HepG2 (cell line): Measurements from ENCODE around the gene RUNX2.

ENCODE experiments used
- CAMTA2 ChIP-seq: sonication (generic); formaldehyde crosslinking; IDR thresholded peaks from 2 replicates; pipeline ENCODE4 v1.4.0; 2020; ENCODE audit warnings: mild to moderate bottlenecking, missing genetic modification reagents, borderline replicate concordance
- CEBPB ChIP-seq: IDR thresholded peaks from 2 replicates; pipeline ENCODE4 v1.6.1; 2011; ENCODE audit warnings: low read depth, low read length, improper control_type of control experiment, borderline replicate concordance
- FOXM1 ChIP-seq: sonication (generic); formaldehyde crosslinking; IDR thresholded peaks from 2 replicates; pipeline ENCODE4 v1.5.0; 2020; ENCODE audit warnings: missing genetic modification reagents
- HIVEP1 ChIP-seq: sonication (generic); formaldehyde crosslinking; IDR thresholded peaks from 2 replicates; pipeline ENCODE4 v1.4.0; 2020; ENCODE audit warnings: mild to moderate bottlenecking, missing genetic modification reagents
- JUN ChIP-seq: sonication (generic); formaldehyde crosslinking; IDR thresholded peaks from 2 replicates; pipeline ENCODE4 v1.4.0; 2020; ENCODE audit warnings: mild to moderate bottlenecking, missing genetic modification reagents
- MTF1 ChIP-seq: sonication (generic); formaldehyde crosslinking; IDR thresholded peaks from 2 replicates; pipeline ENCODE4 v1.5.0; 2020; ENCODE audit warnings: missing genetic modification reagents
- ZSCAN20 ChIP-seq: sonication (generic); formaldehyde crosslinking; IDR thresholded peaks from 2 replicates; pipeline ENCODE4 v1.4.0; 2020; ENCODE audit warnings: missing genetic modification reagents, mild to moderate bottlenecking, borderline replicate concordance
- TF ChIP-seq, protein P1 (sequence below): sonication (generic); formaldehyde crosslinking; IDR thresholded peaks from 2 replicates; pipeline ENCODE4 v1.4.0; 2020; ENCODE audit warnings: missing genetic modification reagents
- TF ChIP-seq, protein P2 (sequence below): sonication (generic); formaldehyde crosslinking; IDR thresholded peaks from 2 replicates; pipeline ENCODE4 v1.4.0; 2020; ENCODE audit warnings: missing genetic modification reagents

DNA sequence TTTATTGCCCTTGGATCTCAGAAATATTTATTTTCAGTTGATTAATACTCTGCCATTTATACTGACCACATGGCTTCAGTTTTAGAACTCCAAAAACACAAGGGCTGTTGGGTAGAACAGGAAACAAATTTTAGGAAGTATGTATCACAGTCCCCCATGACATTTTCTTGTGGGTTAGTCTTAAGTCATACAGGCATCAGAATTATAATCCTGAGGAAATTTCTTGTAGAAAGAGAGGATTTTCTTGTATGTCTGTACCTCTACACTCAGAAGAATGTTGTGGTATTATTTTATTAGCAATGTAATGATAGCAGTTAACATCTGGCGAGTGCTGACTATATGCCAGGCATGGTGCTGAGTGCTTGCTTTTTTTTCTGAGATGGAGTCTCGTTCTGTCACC is 384.7 kb downstream of the RUNX2 start:
- TF ChIP-seq CAMTA2 (CRISPR knock-in tag) (no peak), HIVEP1 (CRISPR knock-in tag) (no peak), ZSCAN20 (CRISPR knock-in tag) (no peak), FOXM1 (no peak), CEBPB (no peak), JUN (no peak), MTF1 (CRISPR knock-in tag) (no peak)
- TF ChIP-seq, protein P1, sequence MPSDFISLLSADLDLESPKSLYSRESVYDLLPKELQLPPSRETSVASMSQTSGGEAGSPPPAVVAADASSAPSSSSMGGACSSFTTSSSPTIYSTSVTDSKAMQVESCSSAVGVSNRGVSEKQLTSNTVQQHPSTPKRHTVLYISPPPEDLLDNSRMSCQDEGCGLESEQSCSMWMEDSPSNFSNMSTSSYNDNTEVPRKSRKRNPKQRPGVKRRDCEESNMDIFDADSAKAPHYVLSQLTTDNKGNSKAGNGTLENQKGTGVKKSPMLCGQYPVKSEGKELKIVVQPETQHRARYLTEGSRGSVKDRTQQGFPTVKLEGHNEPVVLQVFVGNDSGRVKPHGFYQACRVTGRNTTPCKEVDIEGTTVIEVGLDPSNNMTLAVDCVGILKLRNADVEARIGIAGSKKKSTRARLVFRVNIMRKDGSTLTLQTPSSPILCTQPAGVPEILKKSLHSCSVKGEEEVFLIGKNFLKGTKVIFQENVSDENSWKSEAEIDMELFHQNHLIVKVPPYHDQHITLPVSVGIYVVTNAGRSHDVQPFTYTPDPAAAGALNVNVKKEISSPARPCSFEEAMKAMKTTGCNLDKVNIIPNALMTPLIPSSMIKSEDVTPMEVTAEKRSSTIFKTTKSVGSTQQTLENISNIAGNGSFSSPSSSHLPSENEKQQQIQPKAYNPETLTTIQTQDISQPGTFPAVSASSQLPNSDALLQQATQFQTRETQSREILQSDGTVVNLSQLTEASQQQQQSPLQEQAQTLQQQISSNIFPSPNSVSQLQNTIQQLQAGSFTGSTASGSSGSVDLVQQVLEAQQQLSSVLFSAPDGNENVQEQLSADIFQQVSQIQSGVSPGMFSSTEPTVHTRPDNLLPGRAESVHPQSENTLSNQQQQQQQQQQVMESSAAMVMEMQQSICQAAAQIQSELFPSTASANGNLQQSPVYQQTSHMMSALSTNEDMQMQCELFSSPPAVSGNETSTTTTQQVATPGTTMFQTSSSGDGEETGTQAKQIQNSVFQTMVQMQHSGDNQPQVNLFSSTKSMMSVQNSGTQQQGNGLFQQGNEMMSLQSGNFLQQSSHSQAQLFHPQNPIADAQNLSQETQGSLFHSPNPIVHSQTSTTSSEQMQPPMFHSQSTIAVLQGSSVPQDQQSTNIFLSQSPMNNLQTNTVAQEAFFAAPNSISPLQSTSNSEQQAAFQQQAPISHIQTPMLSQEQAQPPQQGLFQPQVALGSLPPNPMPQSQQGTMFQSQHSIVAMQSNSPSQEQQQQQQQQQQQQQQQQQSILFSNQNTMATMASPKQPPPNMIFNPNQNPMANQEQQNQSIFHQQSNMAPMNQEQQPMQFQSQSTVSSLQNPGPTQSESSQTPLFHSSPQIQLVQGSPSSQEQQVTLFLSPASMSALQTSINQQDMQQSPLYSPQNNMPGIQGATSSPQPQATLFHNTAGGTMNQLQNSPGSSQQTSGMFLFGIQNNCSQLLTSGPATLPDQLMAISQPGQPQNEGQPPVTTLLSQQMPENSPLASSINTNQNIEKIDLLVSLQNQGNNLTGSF = no peak
- TF ChIP-seq, protein P2, sequence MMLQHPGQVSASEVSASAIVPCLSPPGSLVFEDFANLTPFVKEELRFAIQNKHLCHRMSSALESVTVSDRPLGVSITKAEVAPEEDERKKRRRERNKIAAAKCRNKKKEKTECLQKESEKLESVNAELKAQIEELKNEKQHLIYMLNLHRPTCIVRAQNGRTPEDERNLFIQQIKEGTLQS (CRISPR knock-in tag) = no peak
